ENCODE results near the gene ASNSD1.

The ASNSD1 gene

DNA sequence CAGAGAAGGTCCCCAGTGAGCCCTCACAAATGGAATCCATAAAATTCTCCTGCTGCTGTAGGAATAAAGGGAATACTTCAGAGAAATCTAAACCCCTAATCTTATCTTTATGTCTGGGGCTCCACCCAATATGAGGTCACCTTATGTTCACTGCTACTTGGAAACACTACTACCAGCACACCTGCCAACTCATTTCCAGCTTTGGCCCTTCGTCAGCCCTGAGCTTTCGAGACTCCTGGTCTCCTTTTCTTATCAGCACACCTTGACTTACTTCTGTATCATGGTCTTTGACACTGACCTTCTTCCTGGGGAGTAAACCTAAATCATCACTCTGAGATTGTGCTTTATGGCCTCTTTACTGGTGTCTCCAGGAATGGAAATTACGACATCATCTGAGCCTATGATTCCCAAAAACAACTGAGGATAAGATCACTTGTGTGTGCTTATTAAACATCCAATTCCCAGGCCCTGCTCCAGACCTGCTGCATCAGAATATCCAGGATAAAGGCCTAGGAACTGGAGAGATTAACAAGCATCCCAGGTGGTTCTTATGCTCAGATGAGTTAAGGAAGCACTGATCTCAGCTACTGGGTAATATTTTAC, 22.2 kb upstream of the ASNSD1 start:
- no peak overlapping the region for H3K14ac ChIP-seq (ENCODE audit: low read length)
- H2BK15ac ChIP-seq (ENCODE audit: low read length): no peak overlapping the region
- no peak overlapping the region for H4K8ac ChIP-seq (ENCODE audit: low read depth, low read length)
- peaks cover 0 to 13% (median 0%) of the 10 kb centered on the region in 3 experiments for H3K27me3 ChIP-seq (ENCODE audit: control insufficient read depth in 3 of 3, insufficient read depth in 3 of 3, low read depth in 1 of 3, low read length in 3 of 3)
- WGBS, 2 donors (ENCODE audit: extremely low coverage in 2 of 2, insufficient read length in 2 of 2, insufficient replicate concordance in 1 of 2): no CpG with 5 or more reads among the region's 3 CpGs
- H2AK5ac ChIP-seq (ENCODE audit: low read depth, low read length): no peak overlapping the region
- H2BK12ac ChIP-seq (ENCODE audit: low read length): no peak overlapping the region
- no peak overlapping the region for H3K18ac ChIP-seq (ENCODE audit: low read length)
- no peaks in the 10 kb centered on the region for H3K36me3 ChIP-seq (replicated peaks in 1 of 2; ENCODE audit: control insufficient read depth in 2 of 2, insufficient read depth in 2 of 2, low read length in 2 of 2)
- no peak overlapping the region for H3K9ac ChIP-seq (ENCODE audit: low read depth, low read length, poor library complexity)
- no peak overlapping the region for H3K4ac ChIP-seq (ENCODE audit: low read length)
- peaks cover 0 to 3% of the 10 kb centered on the region in 2 donors for H3K4me1 ChIP-seq (ENCODE audit: control insufficient read depth in 2 of 2, insufficient read depth in 1 of 2, low read depth in 1 of 2, low read length in 2 of 2)
- no peaks in the 10 kb centered on the region for H3K79me1 ChIP-seq (ENCODE audit: low read depth, low read length)
- no peak overlapping the region for H3K4me2 ChIP-seq (ENCODE audit: insufficient read depth, low read length, poor library complexity, severe bottlenecking)
- H4K91ac ChIP-seq (ENCODE audit: low read depth, low read length, poor library complexity): no peak overlapping the region
- no peaks in the 10 kb centered on the region for H3K9me3 ChIP-seq (replicated peaks in 1 of 2; ENCODE audit: control insufficient read depth in 2 of 2, insufficient read depth in 1 of 2, low read depth in 1 of 2, low read length in 2 of 2)
- H3K4me3 ChIP-seq (ENCODE audit: low read length in 2 of 2): no peak overlapping the region
- H3K27ac ChIP-seq (replicated peaks; ENCODE audit: low read length): no peak overlapping the region
- DNase-seq (ENCODE audit: low spot score): no peak
- no peak overlapping the region for H2BK5ac ChIP-seq (ENCODE audit: low read length)
- no peak overlapping the region for H3K23ac ChIP-seq (ENCODE audit: low read depth, low read length, poor library complexity)
- H2AFZ ChIP-seq (ENCODE audit: low read length): no peak overlapping the region
- no peak overlapping the region for H2BK120ac ChIP-seq (ENCODE audit: low read depth, low read length)

DNA sequence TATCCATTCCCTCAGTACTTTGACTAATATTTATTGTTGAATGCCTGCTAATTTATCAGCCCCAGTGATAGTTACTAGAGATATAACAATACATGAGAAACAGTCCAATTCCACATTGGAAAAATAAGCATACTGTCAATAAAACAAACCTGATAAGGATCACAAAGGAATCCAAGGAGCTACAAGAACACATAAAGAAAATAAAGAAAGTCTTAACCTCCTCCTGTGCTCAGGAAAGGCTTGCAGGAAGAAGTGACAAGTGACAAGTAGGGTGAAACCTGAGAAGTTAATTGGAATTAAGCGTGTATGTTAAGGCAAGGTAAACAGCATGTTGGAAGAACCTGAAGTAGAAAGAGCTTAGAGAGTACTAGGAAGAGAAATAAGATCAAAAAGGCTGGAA, 20.3 kb upstream of the ASNSD1 start:
- Histone ChIP-seq H3K9me3 (replicated peaks in 1 of 2; ENCODE audit: control insufficient read depth in 2 of 2, insufficient read depth in 1 of 2, low read depth in 1 of 2, low read length in 2 of 2) (no peaks in the 10 kb centered on the region), H3K18ac (ENCODE audit: low read length) (no peak overlapping the region), H4K91ac (ENCODE audit: low read depth, low read length, poor library complexity) (no peak overlapping the region), H3K79me1 (ENCODE audit: low read depth, low read length) (no peaks in the 10 kb centered on the region), H3K27ac (replicated peaks; ENCODE audit: low read length) (no peak overlapping the region), H3K14ac (ENCODE audit: low read length) (no peak overlapping the region), H2AFZ (ENCODE audit: low read length) (no peak overlapping the region), H2BK5ac (ENCODE audit: low read length) (no peak overlapping the region), H3K4me3 (ENCODE audit: low read length in 2 of 2) (no peak overlapping the region), H2BK120ac (ENCODE audit: low read depth, low read length) (no peak overlapping the region), H3K4ac (ENCODE audit: low read length) (no peak overlapping the region), H3K9ac (ENCODE audit: low read depth, low read length, poor library complexity) (no peak overlapping the region), H3K4me1 (ENCODE audit: control insufficient read depth in 2 of 2, insufficient read depth in 1 of 2, low read depth in 1 of 2, low read length in 2 of 2) (peaks cover 0 to 3% of the 10 kb centered on the region in 2 donors), H2BK12ac (ENCODE audit: low read length) (no peak overlapping the region), H2AK5ac (ENCODE audit: low read depth, low read length) (no peak overlapping the region), H3K4me2 (ENCODE audit: insufficient read depth, low read length, poor library complexity, severe bottlenecking) (no peak overlapping the region), H3K23ac (ENCODE audit: low read depth, low read length, poor library complexity) (no peak overlapping the region), H4K8ac (ENCODE audit: low read depth, low read length) (no peak overlapping the region), H3K27me3 (ENCODE audit: control insufficient read depth in 3 of 3, insufficient read depth in 3 of 3, low read depth in 1 of 3, low read length in 3 of 3) (peaks cover 0 to 13% (median 0%) of the 10 kb centered on the region in 3 experiments), H2BK15ac (ENCODE audit: low read length) (no peak overlapping the region), H3K36me3 (replicated peaks in 1 of 2; ENCODE audit: control insufficient read depth in 2 of 2, insufficient read depth in 2 of 2, low read length in 2 of 2) (no peaks in the 10 kb centered on the region)
- no CpG with 5 or more reads among the region's 1 CpG for WGBS, 2 donors (ENCODE audit: extremely low coverage in 2 of 2, insufficient read length in 2 of 2, insufficient replicate concordance in 1 of 2)
- no peak for DNase-seq (ENCODE audit: low spot score)

DNA sequence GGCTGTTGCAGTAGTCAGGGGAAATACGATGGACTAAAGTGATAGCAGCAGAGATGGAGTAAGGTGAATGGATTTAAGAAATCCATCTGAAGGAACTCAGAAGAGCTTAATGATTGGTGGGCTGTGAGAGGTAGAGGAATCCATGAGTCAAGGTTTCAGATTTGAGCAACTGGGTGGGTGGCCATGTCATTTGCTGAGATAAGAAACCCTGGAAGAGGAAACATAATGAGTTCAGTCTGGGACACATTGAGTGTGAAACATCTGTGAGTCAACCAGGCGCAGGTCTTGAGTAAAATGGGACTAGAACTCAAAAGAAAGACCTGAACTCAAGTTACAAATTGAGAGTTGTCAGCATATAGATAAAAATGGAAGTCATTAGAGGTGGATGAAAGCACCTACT, 19.7 kb upstream of the ASNSD1 start:
- Histone ChIP-seq H3K4me3 (ENCODE audit: low read length in 2 of 2) (no peak overlapping the region), H2BK5ac (ENCODE audit: low read length) (no peak overlapping the region), H3K4me1 (ENCODE audit: control insufficient read depth in 2 of 2, insufficient read depth in 1 of 2, low read depth in 1 of 2, low read length in 2 of 2) (peaks cover 0 to 3% of the 10 kb centered on the region in 2 donors), H4K91ac (ENCODE audit: low read depth, low read length, poor library complexity) (no peak overlapping the region), H3K14ac (ENCODE audit: low read length) (no peak overlapping the region), H2BK120ac (ENCODE audit: low read depth, low read length) (no peak overlapping the region), H3K9me3 (replicated peaks in 1 of 2; ENCODE audit: control insufficient read depth in 2 of 2, insufficient read depth in 1 of 2, low read depth in 1 of 2, low read length in 2 of 2) (no peaks in the 10 kb centered on the region), H3K27ac (replicated peaks; ENCODE audit: low read length) (no peak overlapping the region), H3K4me2 (ENCODE audit: insufficient read depth, low read length, poor library complexity, severe bottlenecking) (no peak overlapping the region), H4K8ac (ENCODE audit: low read depth, low read length) (no peak overlapping the region), H3K23ac (ENCODE audit: low read depth, low read length, poor library complexity) (no peak overlapping the region), H2AFZ (ENCODE audit: low read length) (no peak overlapping the region), H2BK15ac (ENCODE audit: low read length) (no peak overlapping the region), H3K36me3 (replicated peaks in 1 of 2; ENCODE audit: control insufficient read depth in 2 of 2, insufficient read depth in 2 of 2, low read length in 2 of 2) (no peaks in the 10 kb centered on the region), H3K79me1 (ENCODE audit: low read depth, low read length) (no peaks in the 10 kb centered on the region), H3K4ac (ENCODE audit: low read length) (no peak overlapping the region), H2AK5ac (ENCODE audit: low read depth, low read length) (no peak overlapping the region), H2BK12ac (ENCODE audit: low read length) (no peak overlapping the region), H3K18ac (ENCODE audit: low read length) (no peak overlapping the region), H3K9ac (ENCODE audit: low read depth, low read length, poor library complexity) (no peak overlapping the region), H3K27me3 (ENCODE audit: control insufficient read depth in 3 of 3, insufficient read depth in 3 of 3, low read depth in 1 of 3, low read length in 3 of 3) (peaks cover 0 to 13% (median 0%) of the 10 kb centered on the region in 3 experiments)
- DNase-seq (ENCODE audit: low spot score): no peak
- no CpG with 5 or more reads among the region's 2 CpGs for WGBS, 2 donors (ENCODE audit: extremely low coverage in 2 of 2, insufficient read length in 2 of 2, insufficient replicate concordance in 1 of 2)

DNA sequence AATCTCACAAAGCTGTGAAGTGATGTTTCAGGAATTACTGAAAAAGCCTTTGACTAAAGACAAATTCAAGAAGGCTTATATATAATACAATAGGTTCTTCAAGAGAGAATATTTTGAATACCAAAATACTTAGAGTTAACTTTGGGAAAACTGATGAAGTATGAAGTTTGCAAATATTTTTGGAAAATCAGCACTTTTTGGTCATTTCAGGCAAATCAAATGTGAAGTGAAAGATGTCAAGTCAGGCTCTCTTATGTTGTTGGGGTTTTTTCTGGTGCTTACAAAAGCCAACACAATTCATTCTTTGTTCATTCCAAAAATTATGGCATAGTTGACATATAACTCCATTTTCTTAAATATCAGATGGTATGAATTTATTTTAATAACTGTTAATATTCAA, 14.7 kb upstream of the ASNSD1 start:
- Histone ChIP-seq H2AK5ac (ENCODE audit: low read depth, low read length) (no peak overlapping the region), H3K9me3 (replicated peaks in 1 of 2; ENCODE audit: control insufficient read depth in 2 of 2, insufficient read depth in 1 of 2, low read depth in 1 of 2, low read length in 2 of 2) (no peaks in the 10 kb centered on the region), H4K8ac (ENCODE audit: low read depth, low read length) (no peak overlapping the region), H3K36me3 (replicated peaks in 1 of 2; ENCODE audit: control insufficient read depth in 2 of 2, insufficient read depth in 2 of 2, low read length in 2 of 2) (no peaks in the 10 kb centered on the region), H3K79me1 (ENCODE audit: low read depth, low read length) (no peaks in the 10 kb centered on the region), H3K4me1 (ENCODE audit: control insufficient read depth in 2 of 2, insufficient read depth in 1 of 2, low read depth in 1 of 2, low read length in 2 of 2) (no peaks in the 10 kb centered on the region), H3K27ac (replicated peaks; ENCODE audit: low read length) (no peak overlapping the region), H4K91ac (ENCODE audit: low read depth, low read length, poor library complexity) (no peak overlapping the region), H3K14ac (ENCODE audit: low read length) (no peak overlapping the region), H3K27me3 (ENCODE audit: control insufficient read depth in 3 of 3, insufficient read depth in 3 of 3, low read depth in 1 of 3, low read length in 3 of 3) (no peaks in the 10 kb centered on the region), H2BK120ac (ENCODE audit: low read depth, low read length) (no peak overlapping the region), H2BK12ac (ENCODE audit: low read length) (no peak overlapping the region), H3K23ac (ENCODE audit: low read depth, low read length, poor library complexity) (no peak overlapping the region), H3K4me2 (ENCODE audit: insufficient read depth, low read length, poor library complexity, severe bottlenecking) (no peak overlapping the region), H2BK15ac (ENCODE audit: low read length) (no peak overlapping the region), H3K9ac (ENCODE audit: low read depth, low read length, poor library complexity) (no peak overlapping the region), H3K4ac (ENCODE audit: low read length) (no peak overlapping the region), H2BK5ac (ENCODE audit: low read length) (no peak overlapping the region), H2AFZ (ENCODE audit: low read length) (no peak overlapping the region), H3K4me3 (ENCODE audit: low read length in 2 of 2) (no peak overlapping the region), H3K18ac (ENCODE audit: low read length) (no peak overlapping the region)
- DNase-seq (ENCODE audit: low spot score): no peak
